ENCODE data around the gene C4BPB. TPM values are rescaled to one million over a fixed set of nuclear protein-coding genes. Genes with fewer than 3 reads are reported as not detected.

C4BPB gene
- not detected in 2 replicates for total RNA-seq

GRCh38 chr1:207088701-207089626, at the start of gene C4BPB:
Gene C4BPB, plus strand, starts transcription at chr1:207088860. Its CDS starts 672 bp downstream, at chr1:207089532.

GRCh38 chr1:207051191-207051943, 37.3 kb upstream of the C4BPB start, which contains the start of gene YOD1:
Gene YOD1, minus strand, starts transcription at chr1:207051208. Its CDS starts 178 bp downstream, at chr1:207051030.

GRCh38 chr1:207052911-207053769, 35.5 kb upstream of the C4BPB start, which contains the start of gene PFKFB2:
Gene PFKFB2, plus strand, starts transcription at chr1:207053275. Its CDS starts 1,443 bp downstream, at chr1:207054718.

GRCh38 chr1:207103892-207104373, 15.3 kb downstream of the C4BPB start, which contains the start of gene C4BPA:
Gene C4BPA, plus strand, starts transcription at chr1:207104233. Its CDS starts 8,793 bp downstream, at chr1:207113026.

Other genes starting within 250 kb of the C4BPB start
- gene IL20, start 223.2 kb upstream of the C4BPB start, total RNA-seq = not detected in 2 replicates
- gene IL24, start 191.4 kb upstream of the C4BPB start, total RNA-seq = 0.34 and 0.45 TPM in 2 replicates
- gene FCMR, start 166.9 kb upstream of the C4BPB start, total RNA-seq = 1.0 and 1.2 TPM in 2 replicates
- gene PIGR, start 142.4 kb upstream of the C4BPB start, total RNA-seq = not detected in 2 replicates
- not detected in 2 replicates for gene FCAMR, start 118.4 kb upstream of the C4BPB start, total RNA-seq
- under 0.01 and 0.15 TPM in 2 replicates for gene C1orf116, start 56.1 kb upstream of the C4BPB start, total RNA-seq
- 2.5 and 2.9 TPM in 2 replicates for gene YOD1, start 37.7 kb upstream of the C4BPB start, total RNA-seq
- 1.3 TPM in 2 replicates for gene PFKFB2, start 35.6 kb upstream of the C4BPB start, total RNA-seq
- gene C4BPA, start 15.4 kb downstream of the C4BPB start, total RNA-seq = not detected in 2 replicates
- gene CD55, start 232.8 kb downstream of the C4BPB start, total RNA-seq = 28.5 and 28.9 TPM in 2 replicates

Data from bronchus fibroblast of lung (primary cell).